ENCODE data around the gene SCG2.

- TF ChIP-seq, protein P1, sequence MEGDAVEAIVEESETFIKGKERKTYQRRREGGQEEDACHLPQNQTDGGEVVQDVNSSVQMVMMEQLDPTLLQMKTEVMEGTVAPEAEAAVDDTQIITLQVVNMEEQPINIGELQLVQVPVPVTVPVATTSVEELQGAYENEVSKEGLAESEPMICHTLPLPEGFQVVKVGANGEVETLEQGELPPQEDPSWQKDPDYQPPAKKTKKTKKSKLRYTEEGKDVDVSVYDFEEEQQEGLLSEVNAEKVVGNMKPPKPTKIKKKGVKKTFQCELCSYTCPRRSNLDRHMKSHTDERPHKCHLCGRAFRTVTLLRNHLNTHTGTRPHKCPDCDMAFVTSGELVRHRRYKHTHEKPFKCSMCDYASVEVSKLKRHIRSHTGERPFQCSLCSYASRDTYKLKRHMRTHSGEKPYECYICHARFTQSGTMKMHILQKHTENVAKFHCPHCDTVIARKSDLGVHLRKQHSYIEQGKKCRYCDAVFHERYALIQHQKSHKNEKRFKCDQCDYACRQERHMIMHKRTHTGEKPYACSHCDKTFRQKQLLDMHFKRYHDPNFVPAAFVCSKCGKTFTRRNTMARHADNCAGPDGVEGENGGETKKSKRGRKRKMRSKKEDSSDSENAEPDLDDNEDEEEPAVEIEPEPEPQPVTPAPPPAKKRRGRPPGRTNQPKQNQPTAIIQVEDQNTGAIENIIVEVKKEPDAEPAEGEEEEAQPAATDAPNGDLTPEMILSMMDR (IDR thresholded peaks at IDR 0.05; ENCODE audit: low read length) = no peak
- TF ChIP-seq EZH2 (IDR thresholded peaks at IDR 0.05; ENCODE audit: borderline replicate concordance, low read length) = no peak
These were observed 14.9 kb downstream of the SCG2 start for GRCh38 chr2:223587301-223587700.
